22Rv1 (cell line): Measurements from ENCODE around the gene FAM25A.

ENCODE experiments used
- ZFX ChIP-seq: fragments of 450-650 bp; IDR thresholded peaks from 2 replicates; pipeline ENCODE4 v1.6.1; 2017; ENCODE audit warnings: antibody characterized with exemption, borderline replicate concordance
- TF ChIP-seq, protein P1 (sequence below): fragments of 450-650 bp; IDR thresholded peaks from 2 replicates; pipeline ENCODE4 v1.5.1; 2017; ENCODE audit warnings: mild to moderate bottlenecking

DNA sequence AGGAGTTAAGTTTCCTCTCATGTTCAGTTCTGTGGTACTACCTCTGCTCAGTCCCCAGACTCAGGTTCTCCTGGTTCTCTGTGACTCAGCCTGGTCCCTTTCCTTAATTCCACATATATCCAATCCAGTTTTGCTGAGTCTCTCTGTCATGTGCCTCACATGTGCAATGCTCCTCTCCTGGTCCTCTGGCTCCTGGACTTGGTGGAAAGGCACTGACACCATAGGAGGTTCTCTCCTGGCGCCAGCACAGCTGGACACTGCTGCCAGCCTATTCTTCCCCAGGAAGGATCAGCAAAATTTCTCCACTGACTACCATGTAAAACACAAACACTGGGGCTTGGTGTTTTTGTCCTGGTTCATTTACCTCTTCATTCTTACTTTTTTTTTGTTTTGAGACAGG is 46.8 kb downstream of the FAM25A start:
- TF ChIP-seq, protein P1, sequence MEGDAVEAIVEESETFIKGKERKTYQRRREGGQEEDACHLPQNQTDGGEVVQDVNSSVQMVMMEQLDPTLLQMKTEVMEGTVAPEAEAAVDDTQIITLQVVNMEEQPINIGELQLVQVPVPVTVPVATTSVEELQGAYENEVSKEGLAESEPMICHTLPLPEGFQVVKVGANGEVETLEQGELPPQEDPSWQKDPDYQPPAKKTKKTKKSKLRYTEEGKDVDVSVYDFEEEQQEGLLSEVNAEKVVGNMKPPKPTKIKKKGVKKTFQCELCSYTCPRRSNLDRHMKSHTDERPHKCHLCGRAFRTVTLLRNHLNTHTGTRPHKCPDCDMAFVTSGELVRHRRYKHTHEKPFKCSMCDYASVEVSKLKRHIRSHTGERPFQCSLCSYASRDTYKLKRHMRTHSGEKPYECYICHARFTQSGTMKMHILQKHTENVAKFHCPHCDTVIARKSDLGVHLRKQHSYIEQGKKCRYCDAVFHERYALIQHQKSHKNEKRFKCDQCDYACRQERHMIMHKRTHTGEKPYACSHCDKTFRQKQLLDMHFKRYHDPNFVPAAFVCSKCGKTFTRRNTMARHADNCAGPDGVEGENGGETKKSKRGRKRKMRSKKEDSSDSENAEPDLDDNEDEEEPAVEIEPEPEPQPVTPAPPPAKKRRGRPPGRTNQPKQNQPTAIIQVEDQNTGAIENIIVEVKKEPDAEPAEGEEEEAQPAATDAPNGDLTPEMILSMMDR = no peak
- no peak for TF ChIP-seq ZFX
